H9 (cell line): ENCODE data around the gene LRRFIP1. TPM values are rescaled to one million over a fixed set of nuclear protein-coding genes. Genes with fewer than 3 reads are reported as not detected.
A peak's percentile ranks its signal among the peaks of the same experiment; 100 is the strongest.

Experiments used
- DNase-seq: peaks from one replicate; pipeline ENCODE4 v3.0.0-alpha.2; 2017
- H2AFZ ChIP-seq: one replicate; pipeline ENCODE4 v1.6.1; 2013; ENCODE audit warnings: mild to moderate bottlenecking, low read length, control low read depth, moderate library complexity
- H2AK5ac ChIP-seq: 2 replicates; pipeline ENCODE4 v1.6.1; 2013; ENCODE audit warnings: low read length, control low read depth, mixed read lengths; ENCODE audit not compliant: insufficient read length
- H2BK120ac ChIP-seq: one replicate; pipeline ENCODE4 v1.6.1; 2013; ENCODE audit warnings: low read depth, mild to moderate bottlenecking, low read length, control low read depth, inconsistent platforms; ENCODE audit not compliant: poor library complexity, severe bottlenecking
- H2BK12ac ChIP-seq: 2 replicates; pipeline ENCODE4 v1.6.1; 2013; ENCODE audit warnings: low read length, control low read depth, mixed read lengths, low read depth; ENCODE audit not compliant: insufficient read length
- H2BK15ac ChIP-seq: 2 replicates; pipeline ENCODE4 v1.6.1; 2013; ENCODE audit warnings: low read depth, low read length, control low read depth
- H2BK20ac ChIP-seq: one replicate; pipeline ENCODE4 v1.6.1; 2013; ENCODE audit warnings: low read depth, mild to moderate bottlenecking, low read length, control low read depth, inconsistent platforms; ENCODE audit not compliant: poor library complexity, severe bottlenecking
- H2BK5ac ChIP-seq: 2 replicates; pipeline ENCODE4 v1.6.1; 2013; ENCODE audit warnings: low read length, control low read depth, mixed read lengths; ENCODE audit not compliant: insufficient read length
- H3K14ac ChIP-seq: 2 replicates; pipeline ENCODE4 v1.6.1; 2013; ENCODE audit warnings: low read length, control low read depth; ENCODE audit not compliant: insufficient read depth
- H3K18ac ChIP-seq: 2 replicates; pipeline ENCODE4 v1.6.1; 2013; ENCODE audit warnings: low read depth, mild to moderate bottlenecking, mixed read lengths, low read length, control low read depth; ENCODE audit not compliant: insufficient read length
- H3K23ac ChIP-seq: 2 replicates; pipeline ENCODE4 v1.6.1; 2013; ENCODE audit warnings: low read length, control low read depth, mixed read lengths, low read depth; ENCODE audit not compliant: insufficient read length
- H3K23me2 ChIP-seq: 2 replicates; pipeline ENCODE4 v1.6.1; 2013; ENCODE audit warnings: low read depth, mild to moderate bottlenecking, mixed read lengths, low read length, control low read depth; ENCODE audit not compliant: insufficient read length, poor library complexity, severe bottlenecking
- H3K27ac ChIP-seq: 2 replicates; pipeline ENCODE4 v1.5.1; 2013; ENCODE audit warnings: low read length, control low read depth, mixed read lengths, low read depth; ENCODE audit not compliant: insufficient read length
- H3K27me3 ChIP-seq: 2 replicates; pipeline ENCODE4 v1.6.1; 2013; ENCODE audit warnings: low read length, control low read depth, inconsistent platforms; ENCODE audit not compliant: insufficient read depth
- H3K4ac ChIP-seq: 2 replicates; pipeline ENCODE4 v1.6.1; 2013; ENCODE audit warnings: low read depth, mild to moderate bottlenecking, control low read depth, inconsistent platforms, low read length, moderate library complexity
- H3K4me1 ChIP-seq: 2 replicates; pipeline ENCODE4 v1.6.1; 2013; ENCODE audit warnings: low read length, control low read depth, inconsistent platforms; ENCODE audit not compliant: insufficient read depth
- H3K4me2 ChIP-seq: 2 replicates; pipeline ENCODE4 v1.6.1; 2013; ENCODE audit warnings: low read length, control low read depth, mixed read lengths; ENCODE audit not compliant: insufficient read length, insufficient read depth
- H3K56ac ChIP-seq: 2 replicates; pipeline ENCODE4 v1.6.1; 2013; ENCODE audit warnings: low read depth, mild to moderate bottlenecking, mixed read lengths, low read length, control low read depth; ENCODE audit not compliant: insufficient read length
- H3K79me1 ChIP-seq: 2 replicates; pipeline ENCODE4 v1.6.1; 2013; ENCODE audit warnings: low read depth, mild to moderate bottlenecking, moderate library complexity, low read length, control low read depth, inconsistent platforms; ENCODE audit not compliant: insufficient read depth, poor library complexity, severe bottlenecking
- H3K79me2 ChIP-seq: 2 replicates; pipeline ENCODE4 v1.6.1; 2013; ENCODE audit warnings: low read length, control low read depth, inconsistent platforms; ENCODE audit not compliant: insufficient read depth
- H3K9ac ChIP-seq: 2 replicates; pipeline ENCODE4 v1.6.1; 2013; ENCODE audit warnings: low read length, control low read depth, mixed read lengths; ENCODE audit not compliant: insufficient read length; ENCODE audit errors: extremely low read depth
- H3K9me3 ChIP-seq: one replicate; pipeline ENCODE4 v1.6.1; 2013; ENCODE audit warnings: low read depth, low read length, inconsistent platforms; ENCODE audit not compliant: control insufficient read depth
- H3T11ph ChIP-seq: one replicate; pipeline ENCODE4 v1.6.1; 2013; ENCODE audit warnings: mild to moderate bottlenecking, low read length, control low read depth, inconsistent platforms
- H4K20me1 ChIP-seq: one replicate; pipeline ENCODE4 v1.6.1; 2013; ENCODE audit not compliant: control insufficient read depth, insufficient read length, insufficient read depth
- H4K5ac ChIP-seq: 2 replicates; pipeline ENCODE4 v1.6.1; 2013; ENCODE audit warnings: low read depth, mild to moderate bottlenecking, mixed read lengths, low read length, control low read depth; ENCODE audit not compliant: insufficient read length
- H4K8ac ChIP-seq: replicated peaks from 2 replicates; pipeline ENCODE4 v1.6.1; 2013; ENCODE audit warnings: low read length, control low read depth, mixed read lengths, low read depth; ENCODE audit not compliant: insufficient read length
- H4K91ac ChIP-seq: 2 replicates; pipeline ENCODE4 v1.6.1; 2013; ENCODE audit warnings: low read depth, mild to moderate bottlenecking, moderate library complexity, mixed read lengths, low read length, control low read depth; ENCODE audit not compliant: insufficient read length
- H3K27ac Mint-ChIP-seq, 3 experiments: 2 replicates in 2 of 3; 3 replicates in 1 of 3; pipeline ENCODE4 v1.8.0; 2020 to 2021; ENCODE audit warnings: mixed read lengths in 3 of 3, mild to moderate bottlenecking in 1 of 3, moderate library complexity in 1 of 3
- H3K27me3 Mint-ChIP-seq: 2 replicates; pipeline ENCODE4 v1.8.0; 2021; ENCODE audit warnings: low read depth, mild to moderate bottlenecking, moderate library complexity, mixed read lengths
- H3K36me3 Mint-ChIP-seq, 3 experiments: 2 replicates in 2 of 3; 3 replicates in 1 of 3; pipeline ENCODE4 v1.8.0; 2020 to 2021; ENCODE audit warnings: low read depth in 3 of 3, mixed read lengths in 3 of 3; ENCODE audit not compliant: insufficient read depth in 1 of 3
- H3K4me1 Mint-ChIP-seq, 2 experiments: 2 replicates each; pipeline ENCODE4 v1.8.0; 2020; ENCODE audit warnings: mixed read lengths in 2 of 2
- H3K4me3 Mint-ChIP-seq, 2 experiments: 2 replicates in 1 of 2; 3 replicates in 1 of 2; pipeline ENCODE4 v1.8.0; 2020 to 2021; ENCODE audit warnings: mild to moderate bottlenecking in 2 of 2, mixed read lengths in 2 of 2, moderate library complexity in 1 of 2
- H3K9me3 Mint-ChIP-seq, 2 experiments: 2 replicates in 1 of 2; 3 replicates in 1 of 2; pipeline ENCODE4 v1.8.0; 2020; ENCODE audit warnings: mild to moderate bottlenecking in 2 of 2, mixed read lengths in 2 of 2, moderate library complexity in 1 of 2
- CTCF ChIP-seq: fragments of 200-600 bp; sonication (generic); conservative IDR thresholded peaks from 3 replicates; pipeline ENCODE4 v1.8.0; 2021; ENCODE audit warnings: antibody characterized with exemption, mild to moderate bottlenecking
- WGBS: extraction: QIAGEN DNeasy Blood & Tissue Kit; methylation state at CpG from one replicate; pipeline ENCODE4 v1.1.7; 2013; ENCODE audit warnings: missing lambda C conversion rate, low lambda C conversion rate, mixed read lengths; ENCODE audit not compliant: insufficient read length; ENCODE audit errors: extremely low coverage; 5-methylcytosine and 5-hydroxymethylcytosine counted together
- total RNA-seq: library from RNA; stranded (reverse); gene quantifications from 2 replicates; pipeline ENCODE4 v1.2.1, GENCODE V29; 2021

LRRFIP1 gene
- total RNA-seq, 1 experiment from 2014 or later: 38.5 TPM

GRCh38 chr2:237588044-237588696 lies 39.2 kb upstream of the LRRFIP1 start:
- H3K36me3 Mint-ChIP-seq: peaks cover 4 to 14% (median 11%) of the 10 kb centered on the region in 3 experiments
- Histone ChIP-seq H4K91ac (no peak overlapping the region), H2BK5ac (no peak overlapping the region), H2BK12ac (no peak overlapping the region), H2AFZ (no peak overlapping the region), H2BK120ac (no peak overlapping the region), H2BK20ac (no peak overlapping the region), H4K5ac (no peak overlapping the region), H2AK5ac (no peak overlapping the region), H3K23ac (no peak overlapping the region), H3K14ac (no peak overlapping the region), H3K79me2 (peaks cover 37% of the 10 kb centered on the region; the same call in 1 of the 2 replicates), H3K4ac (no peak overlapping the region), H3K27me3 (no peaks in the 10 kb centered on the region), H4K20me1 (no peaks in the 10 kb centered on the region), H3K27ac (no peak overlapping the region), H3K23me2 (peaks cover 4% of the 10 kb centered on the region), H3K18ac (no peak overlapping the region), H3T11ph (no peak overlapping the region), H3K4me2 (peak overlapping the region; percentile 89), H3K9me3 (no peaks in the 10 kb centered on the region), H3K4me1 (peaks cover 12% of the 10 kb centered on the region; the same call in 1 of the 2 replicates), H4K8ac (no peak overlapping the region), H3K56ac (no peak overlapping the region), H2BK15ac (no peak overlapping the region), H3K79me1 (peaks cover 5% of the 10 kb centered on the region), H3K9ac (peak overlapping the region; percentile 45)
- H3K4me3 Mint-ChIP-seq: peak overlapping the region in 1 of 2 experiments; percentile 40; a peak in 2 of 5 replicates
- peaks cover 68 to 87% of the 10 kb centered on the region in 2 experiments for H3K4me1 Mint-ChIP-seq
- H3K27me3 Mint-ChIP-seq: no peaks in the 10 kb centered on the region
- H3K9me3 Mint-ChIP-seq: 0 out of 5 replicates have a peak, but pooled peaks cover 0 to 4% of the 10 kb centered on the region in 2 experiments
- no CpG with 5 or more reads among the region's 9 CpGs for WGBS
- no peak overlapping the region for H3K27ac Mint-ChIP-seq
- no peak for TF ChIP-seq CTCF
- DNase-seq: no peak
